Endothelial cell of umbilical vein (primary cell): ENCODE measurements around the gene UGT3A2. TPM values are rescaled to one million over a fixed set of nuclear protein-coding genes. Genes with fewer than 3 reads are reported as not detected.

Experiments
- BruUV-seq: library from RNA; stranded (reverse); fragments of 400-500 nt; replicated peaks from 2 replicates; lab custom pipeline; 2021; lab: Mats Ljungman, UMichigan
- CTCF ChIA-PET: fragments of 300-600, 350-600 bp; sonication (Branson Sonifier 250); formaldehyde crosslinking; loops from one replicate; lab custom pipeline; 2021; ENCODE audit warnings: antibody characterized with exemption, inconsistent platforms; lab: Charles Lee
- POLR2A ChIA-PET: fragments of 300-600, 350-600 bp; sonication (Branson Sonifier 250); formaldehyde crosslinking; loops from one replicate; lab custom pipeline; 2021; ENCODE audit warnings: antibody characterized with exemption, inconsistent platforms; lab: Charles Lee
- DNase-seq: peaks from one replicate; pipeline ENCODE4 v3.0.0-alpha.2; 2011; ENCODE audit warnings: low read depth, low spot score
- FAIRE-seq: peaks from 2 replicates; lab custom pipeline; 2011; peaks lifted over from hg19 to GRCh38; lab: Jason Lieb, UNC
- H2AFZ ChIP-seq: 2 replicates; pipeline ENCODE4 v1.6.0; 2012; ENCODE audit warnings: low read depth, low read length, control low read depth, inconsistent platforms
- H3K27ac ChIP-seq: 2 replicates; pipeline ENCODE4 v1.5.1; 2011; ENCODE audit warnings: low read depth, mild to moderate bottlenecking, control low read depth, low read length, moderate library complexity; ENCODE audit not compliant: insufficient read depth
- H3K27me3 ChIP-seq, 2 experiments: 2 replicates each; pipeline versions ENCODE4 v1.6.0 to v1.6.1; 2011; ENCODE audit warnings: low read length in 2 of 2, mixed read lengths in 1 of 2; ENCODE audit not compliant: control insufficient read depth in 2 of 2, insufficient read depth in 2 of 2
- H3K36me3 ChIP-seq, 2 experiments: 2 replicates in 1 of 2; 3 replicates in 1 of 2; pipeline ENCODE4 v1.5.1; 2011; ENCODE audit warnings: low read length in 2 of 2, mild to moderate bottlenecking in 1 of 2, moderate library complexity in 1 of 2; ENCODE audit not compliant: control insufficient read depth in 2 of 2, insufficient read depth in 2 of 2; ENCODE audit errors: extremely low read depth in 1 of 2
- H3K4me1 ChIP-seq: 3 replicates; pipeline ENCODE4 v1.5.1; 2011; ENCODE audit warnings: mild to moderate bottlenecking, low read length; ENCODE audit not compliant: control insufficient read depth, insufficient read depth; ENCODE audit errors: extremely low read depth
- H3K4me2 ChIP-seq: 2 replicates; pipeline ENCODE4 v1.6.1; 2011; ENCODE audit warnings: low read length, control low read depth, mixed read lengths; ENCODE audit not compliant: insufficient read depth
- H3K4me3 ChIP-seq, 3 experiments: fragments of 200-600 bp in 1 of 3; sonication (generic), shearing (Covaris generic) in 1 of 3; replicated peaks in 1 of 3; 2 replicates each; pipeline ENCODE4 v1.5.1; 2011 to 2016; ENCODE audit warnings: control low read depth in 3 of 3, low read length in 3 of 3, mild to moderate bottlenecking in 2 of 3, inconsistent platforms in 1 of 3, low read depth in 1 of 3, moderate library complexity in 1 of 3; ENCODE audit not compliant: insufficient read depth in 1 of 3
- H3K79me2 ChIP-seq: 2 replicates; pipeline ENCODE4 v1.6.0; 2012; ENCODE audit warnings: low read length, inconsistent platforms; ENCODE audit not compliant: control insufficient read depth, insufficient read depth
- H3K9ac ChIP-seq: replicated peaks from 2 replicates; pipeline ENCODE3; 2011; ENCODE audit warnings: low read length, control low read depth; ENCODE audit not compliant: insufficient read depth; ENCODE audit errors: extremely low read depth
- H3K9me1 ChIP-seq: replicated peaks from 3 replicates; pipeline ENCODE4 v1.6.0; 2011; ENCODE audit warnings: mild to moderate bottlenecking, low read length; ENCODE audit not compliant: control insufficient read depth, insufficient read depth; ENCODE audit errors: extremely low read depth
- H3K9me3 ChIP-seq: replicated peaks from 2 replicates; pipeline ENCODE4 v1.5.1; 2012; ENCODE audit warnings: low read length, inconsistent platforms; ENCODE audit not compliant: control insufficient read depth, insufficient read depth
- H4K20me1 ChIP-seq: replicated peaks from 2 replicates; pipeline ENCODE3; 2011; ENCODE audit warnings: mild to moderate bottlenecking, low read length; ENCODE audit not compliant: control insufficient read depth, insufficient read depth; ENCODE audit errors: extremely low read depth
- JUN ChIP-seq: IDR thresholded peaks from 2 replicates; pipeline ENCODE4 v1.6.1; 2011; ENCODE audit warnings: borderline replicate concordance, low read depth; ENCODE audit not compliant: insufficient read length, insufficient read depth
- MYC ChIP-seq: IDR thresholded peaks from one replicate; pipeline ENCODE4 v1.6.1; 2011; ENCODE audit warnings: mild to moderate bottlenecking, low read depth, low read length
- POLR2AphosphoS5 ChIP-seq: IDR thresholded peaks from 2 replicates; pipeline ENCODE4 v1.6.1; 2012; ENCODE audit warnings: low read depth, mild to moderate bottlenecking, control low read depth, low read length, moderate library complexity; ENCODE audit not compliant: insufficient read depth
- dilution Hi-C: fragments of 300-500 bp; cut with MboI; formaldehyde crosslinking; loops from one replicate; pipeline ENCODE4 v1.15.0; 2019; ENCODE audit warnings: low sequenced_read_pairs; ENCODE audit not compliant: extremely low pct_ligation_motif_present
- intact Hi-C: fragments of 100-400 bp; cut with micrococcal nuclease; formaldehyde crosslinking; loops from one replicate; pipeline ENCODE4 v1.10.0; 2022
- polyA plus RNA-seq, 4 experiments: library from polyadenylated mRNA; depleted of rRNA in 3 of 4; stranded (reverse) in 3 of 4; unstranded in 1 of 4; fragments of >200 nt; gene quantifications; 2 replicates each; pipeline versions ENCODE4 v1.2.1 to v1.2.3, GENCODE V29; 2011 to 2012; ENCODE audit warnings: missing spikeins in 1 of 4
- total RNA-seq: library from RNA; stranded (reverse); gene quantifications from 2 replicates; pipeline ENCODE4 v1.2.3, GENCODE V29; 2021
- TF ChIP-seq, protein P1 (sequence below), 2 donors: IDR thresholded peaks; 1 replicate in 1 of 2; 2 replicates in 1 of 2; pipeline ENCODE4 v1.5.1; 2011; ENCODE audit warnings: low read length in 2 of 2, mild to moderate bottlenecking in 2 of 2, moderate library complexity in 2 of 2, control low read depth in 1 of 2, inconsistent platforms in 1 of 2, low read depth in 1 of 2; ENCODE audit not compliant: insufficient read depth in 1 of 2; ENCODE audit errors: extremely low read depth in 1 of 2

UGT3A2 gene
- total and polyA plus RNA-seq, 2 donors (not counting 3 experiments of a cell fraction or from before 2014, with no cell fraction given), result not detected

DNA sequence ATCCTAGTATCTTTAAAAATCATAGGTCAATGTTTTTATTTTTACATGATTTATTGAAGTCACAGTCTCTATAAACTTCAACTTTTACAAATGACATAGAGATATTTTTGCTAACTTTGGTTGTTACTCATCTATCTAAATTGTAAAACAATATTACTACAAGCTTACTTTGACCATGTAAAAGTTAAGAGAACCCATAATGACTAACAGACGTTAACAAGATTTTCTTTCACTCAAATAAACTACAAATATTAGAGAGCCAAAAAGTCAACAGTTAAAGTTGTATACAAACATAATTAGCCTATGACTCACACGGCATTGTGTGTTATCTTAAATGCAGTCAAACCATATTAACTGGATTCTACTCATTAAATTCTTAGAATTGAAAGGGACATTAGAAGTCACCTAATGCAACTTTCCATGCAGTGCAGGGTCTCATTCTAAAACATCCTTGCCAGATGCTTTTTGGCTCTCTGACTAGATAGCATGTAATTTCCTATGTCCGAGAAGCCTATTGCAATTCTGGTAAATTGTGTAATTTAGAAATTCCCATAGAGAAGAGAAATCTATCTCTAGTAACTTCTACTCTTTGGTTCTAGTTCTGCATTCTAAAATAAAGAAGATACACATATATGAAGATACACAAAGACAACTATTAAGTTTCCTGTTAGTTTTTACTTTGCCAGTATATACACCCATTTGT, 42.2 kb upstream of the UGT3A2 start:
- no peak overlapping the region for H3K9ac ChIP-seq
- no peaks in the 10 kb centered on the region for H3K27me3 ChIP-seq
- H2AFZ ChIP-seq, result no peak overlapping the region
- H3K9me1 ChIP-seq, result peaks cover 2% of the 10 kb centered on the region
- H3K4me3 ChIP-seq, result no peak overlapping the region
- no peaks in the 10 kb centered on the region for H3K9me3 ChIP-seq
- no peak overlapping the region for H3K27ac ChIP-seq
- FAIRE-seq (no peak), DNase-seq (no peak)
- dilution Hi-C loops (no loop called here), intact Hi-C loops (no loop called here)
- H3K36me3 ChIP-seq, result no peaks in the 10 kb centered on the region
- TF ChIP-seq, protein P1, sequence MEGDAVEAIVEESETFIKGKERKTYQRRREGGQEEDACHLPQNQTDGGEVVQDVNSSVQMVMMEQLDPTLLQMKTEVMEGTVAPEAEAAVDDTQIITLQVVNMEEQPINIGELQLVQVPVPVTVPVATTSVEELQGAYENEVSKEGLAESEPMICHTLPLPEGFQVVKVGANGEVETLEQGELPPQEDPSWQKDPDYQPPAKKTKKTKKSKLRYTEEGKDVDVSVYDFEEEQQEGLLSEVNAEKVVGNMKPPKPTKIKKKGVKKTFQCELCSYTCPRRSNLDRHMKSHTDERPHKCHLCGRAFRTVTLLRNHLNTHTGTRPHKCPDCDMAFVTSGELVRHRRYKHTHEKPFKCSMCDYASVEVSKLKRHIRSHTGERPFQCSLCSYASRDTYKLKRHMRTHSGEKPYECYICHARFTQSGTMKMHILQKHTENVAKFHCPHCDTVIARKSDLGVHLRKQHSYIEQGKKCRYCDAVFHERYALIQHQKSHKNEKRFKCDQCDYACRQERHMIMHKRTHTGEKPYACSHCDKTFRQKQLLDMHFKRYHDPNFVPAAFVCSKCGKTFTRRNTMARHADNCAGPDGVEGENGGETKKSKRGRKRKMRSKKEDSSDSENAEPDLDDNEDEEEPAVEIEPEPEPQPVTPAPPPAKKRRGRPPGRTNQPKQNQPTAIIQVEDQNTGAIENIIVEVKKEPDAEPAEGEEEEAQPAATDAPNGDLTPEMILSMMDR (IDR thresholded peaks at IDR 0.05; ENCODE audit: extremely low read depth in 1 of 2, insufficient read depth in 1 of 2, low read depth in 1 of 2, low read length in 2 of 2), result no peak
- TF ChIP-seq MYC (no peak), JUN (no peak), POLR2AphosphoS5 (no peak)
- no peaks in the 10 kb centered on the region for H3K4me1 ChIP-seq
- H4K20me1 ChIP-seq, result no peaks in the 10 kb centered on the region
- no TSS peak for BruUV-seq
- ChIA-PET CTCF (interaction anchor here (1.0 kb wide), 1 partner anchor 30 kb away, joined by 3 read pairs; no protein-coding TSS in a partner anchor), POLR2A (no interaction called here)
- no peaks in the 10 kb centered on the region for H3K79me2 ChIP-seq
- no peak overlapping the region for H3K4me2 ChIP-seq

DNA sequence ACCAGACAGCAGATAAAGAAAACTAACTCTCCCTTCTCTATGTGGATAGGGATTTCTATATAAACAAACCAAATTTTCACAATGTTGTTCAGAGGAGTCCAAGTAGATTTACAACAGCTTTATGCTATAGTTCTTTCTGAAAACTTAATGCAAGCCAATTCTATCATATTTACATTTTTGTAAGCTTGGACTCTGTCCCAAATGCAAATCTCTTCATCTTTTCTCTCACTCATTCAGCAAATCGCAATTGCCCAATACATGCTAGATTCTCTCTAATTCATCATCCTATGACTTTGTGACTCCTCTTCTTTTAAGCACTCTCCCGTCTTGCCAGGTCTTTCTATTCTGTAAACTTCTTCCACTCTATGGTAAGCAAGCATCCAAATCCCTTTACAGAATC, 39.1 kb upstream of the UGT3A2 start:
- Histone ChIP-seq H3K9me3 (no peaks in the 10 kb centered on the region), H3K4me2 (no peak overlapping the region), H4K20me1 (no peaks in the 10 kb centered on the region), H3K9me1 (no peaks in the 10 kb centered on the region), H3K4me1 (no peaks in the 10 kb centered on the region), H3K9ac (no peak overlapping the region), H3K27ac (no peak overlapping the region), H2AFZ (no peak overlapping the region), H3K27me3 (no peaks in the 10 kb centered on the region), H3K36me3 (no peaks in the 10 kb centered on the region), H3K4me3 (no peak overlapping the region), H3K79me2 (no peaks in the 10 kb centered on the region)
- no peak for DNase-seq
- TF ChIP-seq, protein P1 (IDR thresholded peaks at IDR 0.05; ENCODE audit: extremely low read depth in 1 of 2, insufficient read depth in 1 of 2, low read depth in 1 of 2, low read length in 2 of 2), result no peak
- TF ChIP-seq JUN, result no peak
- CTCF ChIA-PET, result interaction anchor here (0.9 to 1.7 kb wide), 3 partner anchors 13 to 26 kb away, joined by 3 to 8 read pairs (median 4); no protein-coding TSS in a partner anchor
- intact Hi-C loops (no loop called here), dilution Hi-C loops (no loop called here)
- FAIRE-seq, result no peak
- BruUV-seq, result no TSS peak
- POLR2A ChIA-PET, result no interaction called here
